Peyer's patch (tissue), 4 donors: ENCODE measurements around the gene TMIE.

Source experiments
- POLR2A ChIP-seq, 2 donors: fragments of 450-650 bp; IDR thresholded peaks; one replicate each; pipeline ENCODE4 v1.5.1; 2017; ENCODE audit warnings: antibody characterized with exemption in 2 of 2, mild to moderate bottlenecking in 2 of 2, moderate library complexity in 2 of 2
- TF ChIP-seq, protein P1 (sequence below), 6 experiments: fragments of 450-650 bp in 4 of 6; fragments of 200-600 bp in 2 of 6; sonication (generic) in 1 of 6; IDR thresholded peaks; one replicate each; pipeline ENCODE4 v1.5.1; 2017 to 2019; ENCODE audit warnings: antibody characterized with exemption in 6 of 6, mild to moderate bottlenecking in 3 of 6, moderate library complexity in 1 of 6

DNA sequence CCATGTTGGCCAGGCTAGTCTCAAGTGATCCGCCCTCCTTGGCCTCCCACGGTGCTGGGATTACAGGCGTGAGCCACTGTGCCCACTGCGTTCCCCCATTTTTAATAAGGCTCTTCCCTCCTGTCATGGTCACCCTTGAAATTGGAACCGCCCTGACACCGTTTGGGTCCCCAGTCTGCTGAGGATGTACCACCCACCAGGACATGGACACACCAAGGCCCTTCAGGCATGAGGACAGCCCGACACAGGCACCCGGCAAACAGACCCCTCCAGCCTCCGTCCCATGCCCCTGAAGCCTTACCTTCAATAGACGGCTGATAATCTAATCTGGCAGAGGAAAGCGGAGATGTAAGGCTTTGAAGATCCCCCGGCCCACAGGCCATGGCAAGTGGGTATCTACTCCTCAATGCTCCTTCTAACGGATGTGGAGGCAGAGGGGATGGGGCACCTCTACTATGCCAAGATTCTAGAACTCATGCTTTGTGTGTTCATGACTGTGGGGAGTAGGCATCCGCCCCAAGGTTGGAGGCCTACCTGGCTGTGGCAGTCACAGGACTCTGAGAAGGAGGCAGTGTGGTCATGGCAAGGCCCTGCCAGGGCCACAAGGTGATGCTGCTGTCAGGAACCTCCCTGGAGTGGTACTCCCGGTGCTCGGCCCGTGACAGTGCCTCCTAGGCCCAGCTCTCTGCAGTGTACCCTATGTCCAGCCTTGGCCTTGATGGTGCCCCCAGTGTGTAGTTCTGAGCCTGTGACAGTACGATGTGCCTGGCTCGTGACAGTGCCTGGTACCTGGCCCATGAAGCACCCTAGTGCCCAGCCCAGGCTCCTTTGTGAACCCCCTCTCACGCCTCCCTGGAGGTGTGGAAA lies 35.0 kb downstream of the TMIE start:
- TF ChIP-seq, protein P1, sequence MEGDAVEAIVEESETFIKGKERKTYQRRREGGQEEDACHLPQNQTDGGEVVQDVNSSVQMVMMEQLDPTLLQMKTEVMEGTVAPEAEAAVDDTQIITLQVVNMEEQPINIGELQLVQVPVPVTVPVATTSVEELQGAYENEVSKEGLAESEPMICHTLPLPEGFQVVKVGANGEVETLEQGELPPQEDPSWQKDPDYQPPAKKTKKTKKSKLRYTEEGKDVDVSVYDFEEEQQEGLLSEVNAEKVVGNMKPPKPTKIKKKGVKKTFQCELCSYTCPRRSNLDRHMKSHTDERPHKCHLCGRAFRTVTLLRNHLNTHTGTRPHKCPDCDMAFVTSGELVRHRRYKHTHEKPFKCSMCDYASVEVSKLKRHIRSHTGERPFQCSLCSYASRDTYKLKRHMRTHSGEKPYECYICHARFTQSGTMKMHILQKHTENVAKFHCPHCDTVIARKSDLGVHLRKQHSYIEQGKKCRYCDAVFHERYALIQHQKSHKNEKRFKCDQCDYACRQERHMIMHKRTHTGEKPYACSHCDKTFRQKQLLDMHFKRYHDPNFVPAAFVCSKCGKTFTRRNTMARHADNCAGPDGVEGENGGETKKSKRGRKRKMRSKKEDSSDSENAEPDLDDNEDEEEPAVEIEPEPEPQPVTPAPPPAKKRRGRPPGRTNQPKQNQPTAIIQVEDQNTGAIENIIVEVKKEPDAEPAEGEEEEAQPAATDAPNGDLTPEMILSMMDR (IDR thresholded peaks at IDR 0.05) = no peak
- TF ChIP-seq POLR2A (IDR thresholded peaks at IDR 0.05) = no peak
